CD14-positive monocyte (primary cell): Measurements from ENCODE around the gene AP2B1. TPM values are rescaled to one million over a fixed set of nuclear protein-coding genes. Genes with fewer than 3 reads are reported as not detected.

Experiments used
- DNase-seq, 3 donors: peaks; one replicate each; pipeline ENCODE4 v3.0.0-alpha.2; 2011 to 2022
- H2AFZ ChIP-seq: 2 replicates; pipeline ENCODE4 v1.6.0; 2012; ENCODE audit warnings: mild to moderate bottlenecking, low read depth, low read length, inconsistent platforms; ENCODE audit not compliant: insufficient read depth, poor library complexity, severe bottlenecking
- H3K27ac ChIP-seq, 2 donors: 1 replicate in 1 of 2; 2 replicates in 1 of 2; pipeline ENCODE4 v1.5.1; 2012 to 2013; ENCODE audit warnings: low read length in 2 of 2, control low read depth in 1 of 2, inconsistent platforms in 1 of 2, low read depth in 1 of 2, mild to moderate bottlenecking in 1 of 2
- H3K27me3 ChIP-seq, 2 donors: one replicate each; pipeline versions ENCODE4 v1.6.0 to v1.6.1; 2011 to 2013; ENCODE audit warnings: low read length in 2 of 2; ENCODE audit not compliant: control insufficient read depth in 2 of 2, insufficient read depth in 2 of 2
- H3K36me3 ChIP-seq, 2 donors: replicated peaks in 1 of 2; 1 replicate in 1 of 2; 2 replicates in 1 of 2; pipeline versions ENCODE4 v1.5.1 to v1.6.1; 2012 to 2013; ENCODE audit warnings: low read length in 2 of 2, control low read depth in 1 of 2, inconsistent platforms in 1 of 2, mild to moderate bottlenecking in 1 of 2; ENCODE audit not compliant: insufficient read depth in 2 of 2, control insufficient read depth in 1 of 2
- H3K4me1 ChIP-seq, 2 donors: 1 replicate in 1 of 2; 2 replicates in 1 of 2; pipeline versions ENCODE4 v1.5.1 to v1.6.1; 2012 to 2013; ENCODE audit warnings: low read length in 2 of 2, control low read depth in 1 of 2, inconsistent platforms in 1 of 2, mild to moderate bottlenecking in 1 of 2, moderate library complexity in 1 of 2; ENCODE audit not compliant: insufficient read depth in 2 of 2, control insufficient read depth in 1 of 2
- H3K4me2 ChIP-seq: replicated peaks from 2 replicates; pipeline ENCODE3; 2012; ENCODE audit warnings: low read length, moderate library complexity, mild to moderate bottlenecking; ENCODE audit not compliant: poor library complexity, severe bottlenecking; ENCODE audit errors: extremely low read depth
- H3K4me3 ChIP-seq, 3 experiments: fragments of 200-600 bp in 1 of 3; sonication (generic) in 1 of 3; replicated peaks in 1 of 3; 1 replicate in 2 of 3; 2 replicates in 1 of 3; pipeline ENCODE4 v1.5.1; 2011 to 2013; ENCODE audit warnings: low read length in 3 of 3, mild to moderate bottlenecking in 3 of 3, control low read depth in 2 of 3, low read depth in 2 of 3, inconsistent platforms in 1 of 3, moderate library complexity in 1 of 3
- H3K79me2 ChIP-seq: 2 replicates; pipeline ENCODE4 v1.6.0; 2012; ENCODE audit warnings: mild to moderate bottlenecking, control low read depth, inconsistent platforms, low read length, moderate library complexity; ENCODE audit not compliant: insufficient read depth
- H3K9ac ChIP-seq: 2 replicates; pipeline ENCODE4 v1.6.0; 2017; ENCODE audit warnings: low read length, mild to moderate bottlenecking; ENCODE audit not compliant: insufficient read depth, poor library complexity, severe bottlenecking
- H3K9me3 ChIP-seq, 2 donors: replicated peaks in 1 of 2; 1 replicate in 1 of 2; 2 replicates in 1 of 2; pipeline versions ENCODE4 v1.5.1 to v1.6.1; 2012 to 2013; ENCODE audit warnings: low read length in 2 of 2, control low read depth in 1 of 2; ENCODE audit not compliant: control insufficient read depth in 1 of 2, insufficient read depth in 1 of 2
- H4K20me1 ChIP-seq: 2 replicates; pipeline ENCODE4 v1.6.0; 2012; ENCODE audit warnings: mild to moderate bottlenecking, low read length, control low read depth, moderate library complexity; ENCODE audit not compliant: insufficient read depth
- H3K27ac Mint-ChIP-seq, 7 donors: one replicate each; pipeline ENCODE4 v1.8.0; 2020; ENCODE audit warnings: mild to moderate bottlenecking in 7 of 7, mixed read lengths in 7 of 7, moderate library complexity in 6 of 7, inconsistent platforms in 2 of 7
- H3K27me3 Mint-ChIP-seq, 3 donors: one replicate each; pipeline ENCODE4 v1.8.0; 2021 to 2022; ENCODE audit warnings: low read depth in 3 of 3, mild to moderate bottlenecking in 3 of 3, mixed read lengths in 3 of 3, moderate library complexity in 3 of 3, inconsistent platforms in 1 of 3
- H3K36me3 Mint-ChIP-seq, 2 donors: one replicate each; pipeline ENCODE4 v1.8.0; 2020; ENCODE audit warnings: mixed read lengths in 2 of 2, inconsistent platforms in 1 of 2, mild to moderate bottlenecking in 1 of 2
- H3K4me1 Mint-ChIP-seq: one replicate; pipeline ENCODE4 v1.8.0; 2020; ENCODE audit warnings: mild to moderate bottlenecking, mixed read lengths
- H3K4me3 Mint-ChIP-seq, 2 donors: one replicate each; pipeline ENCODE4 v1.8.0; 2020; ENCODE audit warnings: mild to moderate bottlenecking in 2 of 2, mixed read lengths in 2 of 2, moderate library complexity in 1 of 2
- H3K9me3 Mint-ChIP-seq, 7 donors: one replicate each; pipeline ENCODE4 v1.8.0; 2020 to 2022; ENCODE audit warnings: mixed read lengths in 7 of 7, mild to moderate bottlenecking in 6 of 7, moderate library complexity in 6 of 7, inconsistent platforms in 2 of 7
- WGBS: methylation state at CpG from one replicate; pipeline ENCODE4 v1.1.5; 2013; ENCODE audit warnings: missing lambda C conversion rate; ENCODE audit not compliant: insufficient coverage; 5-methylcytosine and 5-hydroxymethylcytosine counted together
- intact Hi-C, 2 donors: fragments of 100-400 bp; cut with micrococcal nuclease; formaldehyde crosslinking; loops; one replicate each; pipeline versions ENCODE4 v1.15.0 to v1.15.1; 2023
- polyA plus RNA-seq, 3 donors: library from polyadenylated mRNA; depleted of rRNA in 1 of 3; unstranded in 2 of 3; stranded (reverse) in 1 of 3; fragments of 300-500 nt in 2 of 3; fragments of >200 nt in 1 of 3; fragmentation: Illumina TruSeq in 2 of 3; gene quantifications; 1 replicate in 2 of 3; 2 replicates in 1 of 3; pipeline ENCODE4 v1.2.3, GENCODE V29; 2012 to 2021
- TF ChIP-seq, protein P1 (sequence below): fragments of 200-600 bp; IDR thresholded peaks from one replicate; pipeline ENCODE4 v1.8.0; 2022; ENCODE audit warnings: antibody characterized with exemption, mild to moderate bottlenecking

The AP2B1 gene
- polyA plus RNA-seq, 3 donors: 28.7 to 44.2 (median 29.4) TPM

DNA sequence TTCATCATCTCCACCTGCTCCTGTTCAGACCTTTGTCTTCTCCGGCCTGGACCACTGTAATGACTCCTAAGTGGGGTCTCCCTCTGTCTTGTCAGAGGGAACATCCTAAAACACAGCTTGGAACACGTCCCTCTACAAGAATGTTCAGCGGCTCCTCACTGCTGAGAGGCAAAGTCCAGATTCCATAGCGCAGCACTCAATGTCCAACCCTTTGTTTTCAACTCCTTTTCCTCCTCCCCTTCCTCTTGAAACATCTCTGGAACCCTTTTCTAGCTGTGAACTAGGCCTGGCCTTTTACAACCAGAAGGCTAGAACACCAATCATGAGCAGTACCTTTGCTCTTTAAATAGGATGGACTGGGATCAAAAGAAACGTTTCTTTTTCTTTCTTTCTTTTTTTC, 174.5 kb downstream of the AP2B1 start:
- WGBS: 97% methylated on average over 5 of the region's 5 CpGs
- DNase-seq: no peak
- Histone ChIP-seq H3K27me3 (peaks cover 3 to 17% of the 10 kb centered on the region in 2 donors), H4K20me1 (no peaks in the 10 kb centered on the region), H3K4me1 (peaks cover 9 to 13% of the 10 kb centered on the region in 2 donors), H2AFZ (no peak overlapping the region), H3K9me3 (no peaks in the 10 kb centered on the region), H3K36me3 (no peaks in the 10 kb centered on the region), H3K4me2 (no peak overlapping the region), H3K79me2 (no peaks in the 10 kb centered on the region), H3K9ac (no peak overlapping the region), H3K4me3 (no peak overlapping the region), H3K27ac (no peak overlapping the region)
- no peaks in the 10 kb centered on the region for H3K36me3 Mint-ChIP-seq
- H3K4me1 Mint-ChIP-seq: peaks cover 9% of the 10 kb centered on the region
- TF ChIP-seq, protein P1, sequence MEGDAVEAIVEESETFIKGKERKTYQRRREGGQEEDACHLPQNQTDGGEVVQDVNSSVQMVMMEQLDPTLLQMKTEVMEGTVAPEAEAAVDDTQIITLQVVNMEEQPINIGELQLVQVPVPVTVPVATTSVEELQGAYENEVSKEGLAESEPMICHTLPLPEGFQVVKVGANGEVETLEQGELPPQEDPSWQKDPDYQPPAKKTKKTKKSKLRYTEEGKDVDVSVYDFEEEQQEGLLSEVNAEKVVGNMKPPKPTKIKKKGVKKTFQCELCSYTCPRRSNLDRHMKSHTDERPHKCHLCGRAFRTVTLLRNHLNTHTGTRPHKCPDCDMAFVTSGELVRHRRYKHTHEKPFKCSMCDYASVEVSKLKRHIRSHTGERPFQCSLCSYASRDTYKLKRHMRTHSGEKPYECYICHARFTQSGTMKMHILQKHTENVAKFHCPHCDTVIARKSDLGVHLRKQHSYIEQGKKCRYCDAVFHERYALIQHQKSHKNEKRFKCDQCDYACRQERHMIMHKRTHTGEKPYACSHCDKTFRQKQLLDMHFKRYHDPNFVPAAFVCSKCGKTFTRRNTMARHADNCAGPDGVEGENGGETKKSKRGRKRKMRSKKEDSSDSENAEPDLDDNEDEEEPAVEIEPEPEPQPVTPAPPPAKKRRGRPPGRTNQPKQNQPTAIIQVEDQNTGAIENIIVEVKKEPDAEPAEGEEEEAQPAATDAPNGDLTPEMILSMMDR: no peak
- peaks cover 19 to 30% (median 28%) of the 10 kb centered on the region in 3 donors for H3K27me3 Mint-ChIP-seq
- H3K9me3 Mint-ChIP-seq: peaks cover 0 to 4% (median 2%) of the 10 kb centered on the region in 7 donors
- no peak overlapping the region for H3K27ac Mint-ChIP-seq
- no peak overlapping the region for H3K4me3 Mint-ChIP-seq
- intact Hi-C loops: no loop called here

DNA sequence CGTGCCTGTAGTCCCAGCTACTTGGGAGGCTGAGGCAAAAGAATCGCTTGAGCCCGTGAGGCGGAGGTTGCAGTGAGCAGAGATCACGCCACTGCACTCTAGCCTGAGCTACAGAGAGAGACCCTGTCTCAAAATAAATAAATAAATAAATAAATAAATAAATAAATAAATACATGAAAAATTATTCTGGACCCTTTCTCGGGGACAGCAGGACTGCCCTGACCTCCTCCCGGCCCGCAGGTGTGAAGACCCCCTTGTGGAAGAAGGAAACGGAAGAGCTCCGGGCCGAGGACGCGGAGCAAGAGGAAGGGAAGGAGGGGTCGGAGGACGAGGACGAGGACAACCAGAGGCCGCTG, 176.6 kb downstream of the AP2B1 start:
- peaks cover 0 to 4% (median 0%) of the 10 kb centered on the region in 7 donors for H3K9me3 Mint-ChIP-seq
- no peaks in the 10 kb centered on the region for H3K36me3 Mint-ChIP-seq
- Histone ChIP-seq H3K27ac (no peak overlapping the region), H3K4me1 (peaks cover 9 to 13% of the 10 kb centered on the region in 2 donors), H3K4me3 (peak overlapping the region in 1 of 3 experiments; percentile 76), H4K20me1 (no peaks in the 10 kb centered on the region), H3K36me3 (no peaks in the 10 kb centered on the region), H3K27me3 (peaks cover 3 to 17% of the 10 kb centered on the region in 2 donors), H2AFZ (peak overlapping the region; percentile 89), H3K4me2 (peak overlapping the region; percentile 92), H3K9me3 (no peaks in the 10 kb centered on the region), H3K79me2 (no peaks in the 10 kb centered on the region), H3K9ac (no peak overlapping the region)
- WGBS: 8% methylated on average over 13 of the region's 17 CpGs
- peaks cover 19 to 32% (median 30%) of the 10 kb centered on the region in 3 donors for H3K27me3 Mint-ChIP-seq
- H3K4me1 Mint-ChIP-seq: peaks cover 9% of the 10 kb centered on the region
- peak overlapping the region; percentile 51 to 84 for H3K4me3 Mint-ChIP-seq
- H3K27ac Mint-ChIP-seq: peak overlapping the region in 2 of 7 donors; percentile 41 to 57
- intact Hi-C loops: loop anchor here (2.0 kb wide), 2 partner anchors 41 to 45 kb away; partner anchors contain the start of gene TAF15 (in 1 of the 2)
- DNase-seq: no peak
- TF ChIP-seq, protein P1: no peak
